Left lobe of liver (tissue), 1 donor: ENCODE results near the gene SNAP47. TPM values are rescaled to one million over a fixed set of nuclear protein-coding genes. Genes with fewer than 3 reads are reported as not detected.

ENCODE experiments used
- total RNA-seq: library from RNA; stranded (reverse); gene quantifications from one replicate; pipeline ENCODE4 v1.2.1, GENCODE V29; 2021
- donor health status: DM: no; HTN: yes; CAD: no.

The SNAP47 gene
- total RNA-seq, 1 donor from 2014 or later = 35.8 TPM

Other genes with a start within 250 kb of the SNAP47 start
- 2.5 TPM for gene ZNF678, start 171.9 kb upstream of the SNAP47 start, total RNA-seq
- gene JMJD4, start 133 bp upstream of the SNAP47 start, total RNA-seq = 10.3 TPM
- not detected for gene PRSS38, start 80.2 kb downstream of the SNAP47 start, total RNA-seq
- gene WNT9A, start 212.5 kb downstream of the SNAP47 start, total RNA-seq = 0.05 TPM